NOMO-1 (cell line): ENCODE measurements around the gene CKLF.
"Not testable (repeated sequence)": the region's sequence is repeated elsewhere in the genome, so short reads cannot be mapped to it uniquely, and the experiment has no call there.

Source experiments
- DNase-seq, 2 experiments: peaks; one replicate each; lab custom pipeline; 2025; ENCODE audit not compliant: unreplicated experiment in 2 of 2; lab: John Stamatoyannopoulos, UW

Gene CKLF

GRCh38 chr16:66552286-66553177, at the start of gene CKLF:
Gene CKLF (plus strand): TSS chr16:66552576. CDS start chr16:66552716, 140 bp downstream.
- peak; percentile 91 to 93 for DNase-seq

DNA sequence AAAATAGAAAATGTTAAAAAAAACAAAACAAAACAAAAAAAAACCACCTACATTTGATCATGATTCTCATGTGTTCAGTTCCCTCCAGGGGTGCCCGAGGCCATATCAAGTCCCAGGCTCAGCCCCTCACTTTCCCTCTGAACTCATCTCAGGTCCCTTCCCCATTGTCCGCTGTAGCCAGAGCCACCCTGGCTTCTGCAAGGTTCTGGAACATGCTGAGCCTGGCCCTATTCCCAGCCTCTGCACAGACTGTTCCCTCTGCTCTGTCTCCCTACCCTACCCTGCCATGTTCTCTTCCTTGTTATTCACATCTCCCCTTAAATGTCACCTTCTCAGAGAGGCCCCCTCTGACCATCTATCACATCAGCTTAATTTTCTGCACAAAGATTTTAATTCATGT, 49.3 kb upstream of the CKLF start:
- DNase-seq = no peak

DNA sequence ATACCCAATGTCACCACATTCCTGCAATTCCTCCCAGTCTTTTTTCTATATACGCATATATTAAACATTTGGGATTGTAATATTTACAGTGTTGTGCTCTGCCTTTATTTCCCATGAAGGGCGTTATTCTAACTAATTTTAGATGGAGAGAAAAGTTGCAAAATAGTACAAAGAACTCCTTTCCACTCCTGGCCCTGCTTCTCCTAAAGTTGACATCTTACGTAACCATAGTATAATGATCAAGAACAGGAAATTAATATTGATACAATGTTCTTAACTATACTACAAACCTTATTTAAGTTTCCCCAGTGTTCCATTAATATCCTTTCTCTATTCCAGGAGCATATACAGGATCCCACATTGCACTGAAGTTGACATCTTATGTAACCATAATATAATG, 48.8 kb upstream of the CKLF start:
- no peak for DNase-seq

DNA sequence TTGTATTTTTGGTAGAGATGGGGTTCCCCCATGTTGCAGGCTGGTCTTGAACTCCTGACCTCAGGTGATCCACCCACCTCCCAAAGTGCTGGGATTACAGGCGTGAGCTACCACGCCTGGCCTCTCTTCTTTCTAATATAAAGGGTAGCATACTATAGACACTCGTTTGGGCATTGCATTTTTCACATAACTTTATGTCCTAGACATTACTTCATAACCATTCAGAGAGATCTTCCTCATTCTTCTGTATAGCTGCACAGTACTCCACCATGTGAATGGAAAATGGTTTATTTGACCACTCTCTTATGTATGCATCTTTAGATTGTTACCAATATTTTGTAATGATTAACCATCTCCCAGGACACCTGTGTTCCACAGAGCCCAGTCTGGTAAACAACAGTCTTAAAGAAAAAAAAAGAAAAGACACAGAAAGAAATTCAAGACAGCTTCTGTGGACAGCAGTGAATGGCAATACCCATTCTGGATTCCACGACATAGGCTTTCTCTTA, 44.6 kb upstream of the CKLF start:
- DNase-seq = no peak

- DNase-seq = no peak
Measured at GRCh38 chr16:66508248-66508913, 44.0 kb upstream of the CKLF start.

- no peak for DNase-seq
Measured at GRCh38 chr16:66508914-66509496, 43.4 kb upstream of the CKLF start.

DNA sequence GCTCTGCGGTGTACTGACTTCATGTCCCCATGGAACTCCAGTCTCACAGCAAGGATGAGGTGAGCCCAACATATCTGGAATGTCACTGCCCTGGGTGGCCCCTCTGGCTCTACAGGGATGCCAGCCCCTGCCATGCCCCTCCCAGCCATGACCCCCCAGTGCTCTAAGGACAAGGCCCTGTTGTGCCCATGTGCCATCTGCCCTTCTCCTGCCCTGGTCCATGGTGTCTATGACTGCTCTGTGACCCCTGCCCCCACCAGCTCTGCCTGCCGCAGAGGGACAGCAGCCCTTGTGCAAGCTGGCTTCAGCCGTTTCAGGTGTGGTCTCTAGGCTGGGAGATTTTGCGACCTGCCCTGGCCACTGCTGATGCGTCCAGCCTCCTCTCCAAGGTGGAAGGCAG, 42.8 kb upstream of the CKLF start:
- DNase-seq = no peak

DNA sequence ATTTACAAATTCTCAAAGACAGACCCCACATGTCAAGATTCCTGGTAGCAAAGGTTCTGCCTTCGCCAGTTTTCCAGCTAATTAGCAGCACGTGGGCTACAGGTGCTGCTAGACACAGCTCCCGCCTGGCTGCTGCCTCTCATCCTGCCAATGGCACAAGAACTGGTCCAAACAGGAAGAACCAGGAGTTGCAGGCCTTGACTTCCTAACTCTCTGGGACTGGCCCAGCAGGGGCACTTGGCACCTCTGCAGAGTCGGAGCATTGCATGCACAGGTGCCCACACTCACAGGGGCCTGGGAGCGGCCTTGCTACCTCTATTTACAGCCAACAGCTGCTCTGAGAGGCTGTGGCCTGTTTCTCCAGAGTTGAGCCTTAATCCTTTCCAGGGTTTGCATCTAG, 42.1 kb upstream of the CKLF start:
- no peak for DNase-seq

GRCh38 chr16:66510711-66511601, 41.4 kb upstream of the CKLF start:
- no peak for DNase-seq

GRCh38 chr16:66511602-66512271, 40.6 kb upstream of the CKLF start:
- DNase-seq = no peak

DNA sequence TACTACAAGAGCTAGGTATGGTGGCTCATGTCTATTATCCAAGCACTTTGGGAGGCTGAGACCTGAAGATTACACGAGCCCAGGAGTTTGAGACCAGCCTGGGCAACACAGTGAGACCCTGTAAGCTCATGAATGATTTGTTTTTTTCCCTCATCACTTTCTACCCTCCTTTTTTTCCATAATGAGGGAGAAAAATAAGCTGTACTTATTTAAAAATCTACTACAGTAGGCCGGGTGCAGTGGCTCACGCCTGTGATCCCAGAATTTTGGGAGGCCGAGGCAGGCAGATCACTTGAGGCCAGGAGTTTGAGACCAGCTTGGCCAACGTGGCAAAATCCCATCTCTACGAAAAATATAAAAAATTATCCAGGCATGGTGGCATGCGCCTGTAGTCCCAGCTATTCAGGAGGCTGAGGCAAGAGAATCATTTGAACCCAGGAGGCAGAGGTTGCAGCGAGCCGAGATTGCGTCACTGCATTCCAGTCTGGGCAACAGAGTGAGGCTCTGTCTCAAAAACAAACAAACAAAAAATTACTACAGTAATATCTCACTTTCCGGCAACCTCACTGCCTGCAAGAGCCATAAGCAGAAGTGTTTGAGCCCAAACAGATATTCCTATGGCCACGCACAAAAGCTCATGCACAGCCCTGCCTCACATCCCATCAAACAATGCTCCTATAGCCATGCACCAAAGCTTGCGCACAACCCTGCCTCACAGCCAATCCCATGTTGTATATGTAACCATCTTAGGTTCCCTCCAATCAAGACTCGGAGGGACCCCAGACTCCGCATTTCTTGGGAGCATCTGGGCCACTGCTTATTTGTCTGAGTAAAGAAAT, 39.9 kb upstream of the CKLF start:
- DNase-seq = no peak

DNA sequence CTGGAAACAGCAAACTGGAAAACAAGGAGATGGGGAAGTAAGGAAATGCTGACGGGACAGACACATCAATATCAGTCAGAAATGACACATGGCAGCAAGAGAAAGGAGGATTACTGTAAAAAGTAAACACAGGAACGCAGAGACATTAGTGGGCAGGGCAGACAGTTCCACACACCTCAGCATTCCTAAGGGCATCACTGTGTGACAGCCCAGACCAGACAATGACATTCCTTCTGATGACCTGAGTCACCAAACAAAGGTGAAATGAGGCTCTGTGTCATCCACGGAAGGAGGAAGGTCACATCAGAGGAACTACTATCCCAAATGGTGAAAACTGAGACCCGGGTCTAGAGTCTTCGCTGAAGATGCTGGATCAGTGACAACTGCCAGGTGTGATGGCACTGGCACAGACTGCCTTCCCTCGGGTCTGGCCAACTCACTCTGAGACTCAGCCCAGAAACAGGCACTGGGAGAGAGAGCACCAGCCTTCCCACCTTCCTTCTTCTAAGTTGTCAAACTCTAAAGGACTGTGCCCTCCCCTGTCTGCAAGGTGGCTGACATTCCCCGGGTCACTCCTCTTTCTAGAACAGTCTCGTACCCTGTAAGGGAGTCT, 39.2 kb upstream of the CKLF start:
- DNase-seq = no peak

DNA sequence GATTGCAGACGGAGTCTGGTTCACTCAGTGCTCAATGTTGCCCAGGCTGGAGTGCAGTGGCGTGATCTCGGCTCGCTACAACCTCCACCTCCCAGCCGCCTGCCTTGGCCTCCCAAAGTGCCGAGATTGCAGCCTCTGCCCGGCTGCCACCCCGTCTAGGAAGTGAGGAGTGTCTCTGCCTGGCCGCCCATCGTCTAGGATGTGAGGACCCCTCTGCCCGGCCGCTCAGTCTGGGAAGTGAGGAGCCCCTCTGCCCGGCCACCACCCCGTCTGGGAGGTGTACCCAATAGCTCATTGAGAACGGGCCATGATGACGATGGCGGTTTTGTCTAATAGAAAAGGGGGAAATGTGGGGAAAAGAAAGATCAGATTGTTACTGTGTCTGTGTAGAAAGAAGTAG, 38.0 kb upstream of the CKLF start:
- not testable (repeated sequence) for DNase-seq

DNA sequence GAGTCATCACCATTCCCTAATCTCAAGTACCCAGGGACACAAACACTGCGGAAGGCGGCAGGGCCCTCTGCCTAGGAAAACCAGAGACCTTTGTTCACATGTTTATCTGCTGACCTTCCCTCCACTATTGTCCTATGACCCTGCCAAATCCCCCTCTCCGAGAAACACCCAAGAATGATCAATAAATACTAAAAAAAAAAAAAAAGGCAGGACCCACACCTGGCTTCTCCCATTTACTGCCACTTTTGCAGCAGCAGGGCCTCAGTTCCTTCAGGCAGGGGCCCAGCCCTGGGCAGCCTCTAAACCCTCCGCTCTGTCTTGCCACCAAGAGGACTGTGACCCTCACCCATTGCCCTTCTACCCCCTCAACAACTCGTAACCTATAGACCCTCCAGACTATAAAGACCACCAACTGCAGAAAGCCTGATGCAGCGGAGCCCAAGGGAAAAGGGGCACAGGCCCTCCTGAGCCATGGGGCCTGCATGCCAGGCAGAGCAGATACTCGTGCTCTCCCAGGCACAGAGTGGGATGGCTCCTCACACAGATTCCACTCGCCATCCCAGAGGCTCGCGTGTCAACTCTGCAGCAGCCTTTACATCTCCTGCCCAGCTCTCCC, 37.3 kb upstream of the CKLF start:
- DNase-seq = not testable (repeated sequence)

GRCh38 chr16:66515596-66516508, 36.5 kb upstream of the CKLF start:
- DNase-seq = peak; percentile 31 to 40

DNA sequence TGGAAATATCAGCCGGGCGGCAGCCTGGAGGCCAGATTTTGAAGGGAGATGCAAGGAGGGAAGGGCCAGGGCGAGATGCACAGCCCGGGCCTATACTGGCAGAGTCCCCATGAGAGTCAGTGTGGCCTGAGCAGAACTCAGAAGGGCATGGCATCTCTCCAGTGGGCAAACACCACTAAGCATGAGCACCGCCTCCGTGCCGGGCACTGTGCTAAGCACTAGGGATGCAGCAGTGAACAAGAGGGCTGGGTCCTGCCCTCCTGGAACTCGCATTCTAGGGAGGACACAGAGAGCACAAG, 35.9 kb upstream of the CKLF start:
- DNase-seq = peak in 1 of 2 experiments; percentile 54

GRCh38 chr16:66516808-66517585, 35.4 kb upstream of the CKLF start:
- peak; percentile 99 for DNase-seq
